Endodermal cell (in vitro differentiated cells): ENCODE data around the gene SH3D19. TPM values are rescaled to one million over a fixed set of nuclear protein-coding genes. Genes with fewer than 3 reads are reported as not detected.

Experiments used
- DNase-seq: peaks from one replicate; pipeline ENCODE4 v3.0.0-alpha.2; 2017
- H3K27ac ChIP-seq: 2 replicates; pipeline ENCODE4 v1.5.1; 2013; ENCODE audit warnings: mild to moderate bottlenecking, low read depth, low read length, moderate library complexity
- H3K27me3 ChIP-seq: 2 replicates; pipeline ENCODE4 v1.6.1; 2013; ENCODE audit warnings: mild to moderate bottlenecking, low read length, moderate library complexity; ENCODE audit not compliant: insufficient read depth, control insufficient read depth, poor library complexity, severe bottlenecking
- H3K36me3 ChIP-seq: 2 replicates; pipeline ENCODE4 v1.7.0; 2013; ENCODE audit warnings: mild to moderate bottlenecking, low read length, moderate library complexity; ENCODE audit not compliant: control insufficient read depth, insufficient read depth
- H3K4me1 ChIP-seq: one replicate; pipeline ENCODE4 v1.7.0; 2013; ENCODE audit warnings: low read length; ENCODE audit not compliant: control insufficient read depth, insufficient read depth
- H3K4me3 ChIP-seq: 2 replicates; pipeline ENCODE4 v1.5.1; 2013; ENCODE audit warnings: mild to moderate bottlenecking, low read length, moderate library complexity
- H3K9ac ChIP-seq: 2 replicates; pipeline ENCODE4 v1.6.1; 2013; ENCODE audit warnings: mild to moderate bottlenecking, low read length, moderate library complexity; ENCODE audit not compliant: poor library complexity, severe bottlenecking; ENCODE audit errors: extremely low read depth
- H3K9me3 ChIP-seq: 2 replicates; pipeline ENCODE4 v1.6.1; 2013; ENCODE audit warnings: mild to moderate bottlenecking, low read length, moderate library complexity; ENCODE audit not compliant: control insufficient read depth
- H3K27ac Mint-ChIP-seq: 2 replicates; pipeline ENCODE4 v1.8.0; 2020; ENCODE audit warnings: mixed read lengths
- H3K27me3 Mint-ChIP-seq: 2 replicates; pipeline ENCODE4 v1.8.0; 2021; ENCODE audit warnings: mild to moderate bottlenecking, mixed read lengths; ENCODE audit not compliant: insufficient read depth
- H3K36me3 Mint-ChIP-seq: 2 replicates; pipeline ENCODE4 v1.8.0; 2020; ENCODE audit warnings: low read depth, mixed read lengths
- H3K4me1 Mint-ChIP-seq: 2 replicates; pipeline ENCODE4 v1.8.0; 2020; ENCODE audit warnings: mixed read lengths
- H3K4me3 Mint-ChIP-seq: 2 replicates; pipeline ENCODE4 v1.8.0; 2020; ENCODE audit warnings: mild to moderate bottlenecking, moderate library complexity, mixed read lengths
- H3K9me3 Mint-ChIP-seq: 2 replicates; pipeline ENCODE4 v1.8.0; 2020; ENCODE audit warnings: mild to moderate bottlenecking, mixed read lengths
- CTCF ChIP-seq: fragments of 200-600 bp; sonication (generic); conservative IDR thresholded peaks from 2 replicates; pipeline ENCODE4 v1.5.0; 2021; ENCODE audit warnings: antibody characterized with exemption, mild to moderate bottlenecking
- WGBS, 2 experiments: methylation state at CpG; one replicate each; pipeline versions ENCODE4 v1.1.5 to v1.1.7; 2013; ENCODE audit warnings: missing lambda C conversion rate in 2 of 2, mixed read lengths in 1 of 2; ENCODE audit not compliant: insufficient coverage in 1 of 2, insufficient read length in 1 of 2; 5-methylcytosine and 5-hydroxymethylcytosine counted together
- total RNA-seq, 2 donors: library from RNA; stranded (reverse); fragmentation: NEBNext Ultra II Directional in 1 of 2; extraction: Animal tissue kit (Norgen Biotek cat#: 25700) in 1 of 2; gene quantifications; 2 replicates in 1 of 2; 3 replicates in 1 of 2; pipeline ENCODE4 v1.2.1, GENCODE V29; 2021

The SH3D19 gene
- total RNA-seq, 2 donors from 2014 or later = 48.8 to 55.6 TPM

GRCh38 chr4:151227172-151227571 is 98.2 kb downstream of the SH3D19 start:
- Mint-ChIP-seq H3K4me3 (no peak overlapping the region), H3K27ac (no peak overlapping the region), H3K36me3 (peaks cover 18% of the 10 kb centered on the region), H3K27me3 (no peaks in the 10 kb centered on the region), H3K4me1 (no peaks in the 10 kb centered on the region), H3K9me3 (no peaks in the 10 kb centered on the region)
- no peaks in the 10 kb centered on the region for H3K4me1 ChIP-seq
- no peaks in the 10 kb centered on the region for H3K36me3 ChIP-seq
- WGBS, 2 experiments = 100% methylated on average over 1 of the region's 1 CpG; no CpG with 5 or more reads in 1 of the 2 experiments
- no peak overlapping the region for H3K4me3 ChIP-seq
- no peak overlapping the region for H3K9ac ChIP-seq
- TF ChIP-seq CTCF = no peak
- no peak overlapping the region for H3K27ac ChIP-seq
- H3K27me3 ChIP-seq = no peaks in the 10 kb centered on the region
- DNase-seq = no peak
- H3K9me3 ChIP-seq = no peaks in the 10 kb centered on the region

- H3K36me3 Mint-ChIP-seq = peaks cover 20% of the 10 kb centered on the region
- H3K27me3 Mint-ChIP-seq = no peaks in the 10 kb centered on the region
- Histone ChIP-seq H3K9me3 (no peaks in the 10 kb centered on the region), H3K36me3 (no peaks in the 10 kb centered on the region), H3K27me3 (no peaks in the 10 kb centered on the region), H3K4me1 (no peaks in the 10 kb centered on the region), H3K27ac (no peak overlapping the region), H3K4me3 (no peak overlapping the region), H3K9ac (no peak overlapping the region)
- H3K9me3 Mint-ChIP-seq = no peaks in the 10 kb centered on the region
- H3K4me1 Mint-ChIP-seq = no peaks in the 10 kb centered on the region
- WGBS, 2 experiments = 66 to 70% methylated on average over 4 to 10 of the region's 10 CpGs
- H3K27ac Mint-ChIP-seq = no peak overlapping the region
- no peak for DNase-seq
- no peak for TF ChIP-seq CTCF
- no peak overlapping the region for H3K4me3 Mint-ChIP-seq
Observed at GRCh38 chr4:151226004-151226932, 99.1 kb downstream of the SH3D19 start.

GRCh38 chr4:151223465-151223864 is 101.9 kb downstream of the SH3D19 start:
- Mint-ChIP-seq H3K4me1 (no peaks in the 10 kb centered on the region), H3K27me3 (no peaks in the 10 kb centered on the region), H3K27ac (no peak overlapping the region), H3K4me3 (no peak overlapping the region), H3K9me3 (no peaks in the 10 kb centered on the region), H3K36me3 (peaks cover 11% of the 10 kb centered on the region)
- Histone ChIP-seq H3K4me3 (no peak overlapping the region), H3K36me3 (no peaks in the 10 kb centered on the region), H3K9me3 (no peaks in the 10 kb centered on the region), H3K4me1 (no peaks in the 10 kb centered on the region), H3K27me3 (no peaks in the 10 kb centered on the region), H3K27ac (no peak overlapping the region), H3K9ac (no peak overlapping the region)
- no peak for DNase-seq
- WGBS, 2 experiments = 59 to 87% methylated on average over 3 to 4 of the region's 4 CpGs
- no peak for TF ChIP-seq CTCF
